Measurements from ENCODE around the gene PNPLA1.

PNPLA1 gene

GRCh38 chr6:36224918-36225461 is 44.9 kb upstream of the PNPLA1 start:
- peaks cover 15% of the 10 kb centered on the region for H3K36me3 ChIP-seq (ENCODE audit: control insufficient read depth, insufficient read depth, low read length)

GRCh38 chr6:36226438-36227047 is 43.3 kb upstream of the PNPLA1 start:
- H4K8ac ChIP-seq (ENCODE audit: low read depth, low read length): no peak overlapping the region
- no peaks in the 10 kb centered on the region for H3K27me3 ChIP-seq (ENCODE audit: insufficient read depth, low read length, poor library complexity)
- H3K9ac ChIP-seq (ENCODE audit: low read length): no peak overlapping the region
- no peak overlapping the region for H3K27ac ChIP-seq (ENCODE audit: low read depth, low read length)
- H3K4ac ChIP-seq (ENCODE audit: low read depth, low read length): no peak overlapping the region
- DNase-seq: no peak
- H2BK120ac ChIP-seq (ENCODE audit: low read depth, low read length): no peak overlapping the region
- no peaks in the 10 kb centered on the region for H3K4me1 ChIP-seq (ENCODE audit: control insufficient read depth, low read depth, low read length)
- peaks cover 2% of the 10 kb centered on the region for H3K79me1 ChIP-seq (ENCODE audit: low read length)
- H3K79me2 ChIP-seq (ENCODE audit: control insufficient read depth, insufficient read depth, low read length): no peaks in the 10 kb centered on the region
- no peak overlapping the region for H4K5ac ChIP-seq (ENCODE audit: low read length)
- H2BK15ac ChIP-seq (replicated peaks; ENCODE audit: low read depth): no peak overlapping the region
- no peak overlapping the region for H3K23ac ChIP-seq (ENCODE audit: low read length)
- no peak overlapping the region for H3K56ac ChIP-seq (ENCODE audit: low read length)
- H2BK5ac ChIP-seq (ENCODE audit: low read length): no peak overlapping the region
- H2AK5ac ChIP-seq (ENCODE audit: low read length): no peak overlapping the region
- 100% methylated on average over 1 of the region's 4 CpGs for WGBS (ENCODE audit: extremely low coverage, insufficient coverage, low lambda C conversion rate)
- H3K18ac ChIP-seq (ENCODE audit: low read length): no peak overlapping the region
- peaks cover 23% of the 10 kb centered on the region for H3K36me3 ChIP-seq (ENCODE audit: control insufficient read depth, insufficient read depth, low read length)
- no peak overlapping the region for H3K4me3 ChIP-seq (ENCODE audit: low read length)
- H3K4me2 ChIP-seq (ENCODE audit: low read length): no peak overlapping the region

More at GRCh38 chr6:36224918-36225461, 44.9 kb upstream of the PNPLA1 start:
- no peak overlapping the region for H3K4me2 ChIP-seq (ENCODE audit: low read length)
- H3K4ac ChIP-seq (ENCODE audit: low read depth, low read length): no peak overlapping the region
- no peak overlapping the region for H3K27ac ChIP-seq (ENCODE audit: low read depth, low read length)
- H3K23ac ChIP-seq (ENCODE audit: low read length): no peak overlapping the region
- no peaks in the 10 kb centered on the region for H3K4me1 ChIP-seq (ENCODE audit: control insufficient read depth, low read depth, low read length)
- H3K18ac ChIP-seq (ENCODE audit: low read length): no peak overlapping the region
- no peak overlapping the region for H3K56ac ChIP-seq (ENCODE audit: low read length)
- no peak overlapping the region for H2BK120ac ChIP-seq (ENCODE audit: low read depth, low read length)
- H2AK5ac ChIP-seq (ENCODE audit: low read length): no peak overlapping the region
- H2BK5ac ChIP-seq (ENCODE audit: low read length): no peak overlapping the region
- no peak overlapping the region for H3K9ac ChIP-seq (ENCODE audit: low read length)
- H4K5ac ChIP-seq (ENCODE audit: low read length): no peak overlapping the region
- H4K8ac ChIP-seq (ENCODE audit: low read depth, low read length): no peak overlapping the region
- H3K4me3 ChIP-seq (ENCODE audit: low read length): no peak overlapping the region
- no peaks in the 10 kb centered on the region for H3K79me2 ChIP-seq (ENCODE audit: control insufficient read depth, insufficient read depth, low read length)
- H3K27me3 ChIP-seq (ENCODE audit: insufficient read depth, low read length, poor library complexity): no peaks in the 10 kb centered on the region
- WGBS (ENCODE audit: extremely low coverage, insufficient coverage, low lambda C conversion rate): no CpG with 5 or more reads among the region's 5 CpGs
- DNase-seq: no peak
- no peak overlapping the region for H2BK15ac ChIP-seq (replicated peaks; ENCODE audit: low read depth)
- H3K79me1 ChIP-seq (ENCODE audit: low read length): peaks cover 2% of the 10 kb centered on the region

GRCh38 chr6:36227379-36228228 is 42.3 kb upstream of the PNPLA1 start:
- H3K18ac ChIP-seq (ENCODE audit: low read length): no peak overlapping the region
- no CpG with 5 or more reads among the region's 1 CpG for WGBS (ENCODE audit: extremely low coverage, insufficient coverage, low lambda C conversion rate)
- peaks cover 23% of the 10 kb centered on the region for H3K36me3 ChIP-seq (ENCODE audit: control insufficient read depth, insufficient read depth, low read length)
- H3K4me3 ChIP-seq (ENCODE audit: low read length): no peak overlapping the region
- no peak for DNase-seq
- no peak overlapping the region for H2AK5ac ChIP-seq (ENCODE audit: low read length)
- H3K9ac ChIP-seq (ENCODE audit: low read length): no peak overlapping the region
- no peak overlapping the region for H4K5ac ChIP-seq (ENCODE audit: low read length)
- H3K27ac ChIP-seq (ENCODE audit: low read depth, low read length): no peak overlapping the region
- H3K4me1 ChIP-seq (ENCODE audit: control insufficient read depth, low read depth, low read length): no peaks in the 10 kb centered on the region
- H2BK120ac ChIP-seq (ENCODE audit: low read depth, low read length): no peak overlapping the region
- H2BK5ac ChIP-seq (ENCODE audit: low read length): no peak overlapping the region
- no peak overlapping the region for H3K4ac ChIP-seq (ENCODE audit: low read depth, low read length)
- H3K56ac ChIP-seq (ENCODE audit: low read length): no peak overlapping the region
- no peak overlapping the region for H2BK15ac ChIP-seq (replicated peaks; ENCODE audit: low read depth)
- peaks cover 2% of the 10 kb centered on the region for H3K79me1 ChIP-seq (ENCODE audit: low read length)
- no peak overlapping the region for H3K4me2 ChIP-seq (ENCODE audit: low read length)
- H4K8ac ChIP-seq (ENCODE audit: low read depth, low read length): no peak overlapping the region
- H3K79me2 ChIP-seq (ENCODE audit: control insufficient read depth, insufficient read depth, low read length): no peaks in the 10 kb centered on the region
- no peaks in the 10 kb centered on the region for H3K27me3 ChIP-seq (ENCODE audit: insufficient read depth, low read length, poor library complexity)
- H3K23ac ChIP-seq (ENCODE audit: low read length): no peak overlapping the region

- no peak overlapping the region for H3K27ac ChIP-seq (ENCODE audit: low read depth, low read length)
- no peak overlapping the region for H3K4me3 ChIP-seq (ENCODE audit: low read length)
- no peak overlapping the region for H3K4ac ChIP-seq (ENCODE audit: low read depth, low read length)
- H4K8ac ChIP-seq (ENCODE audit: low read depth, low read length): no peak overlapping the region
- no peak overlapping the region for H2BK5ac ChIP-seq (ENCODE audit: low read length)
- WGBS (ENCODE audit: extremely low coverage, insufficient coverage, low lambda C conversion rate): no CpG with 5 or more reads among the region's 5 CpGs
- H3K56ac ChIP-seq (ENCODE audit: low read length): no peak overlapping the region
- no peak overlapping the region for H3K9ac ChIP-seq (ENCODE audit: low read length)
- H3K36me3 ChIP-seq (ENCODE audit: control insufficient read depth, insufficient read depth, low read length): peaks cover 25% of the 10 kb centered on the region
- H2BK15ac ChIP-seq (replicated peaks; ENCODE audit: low read depth): no peak overlapping the region
- no peak overlapping the region for H3K4me2 ChIP-seq (ENCODE audit: low read length)
- H3K23ac ChIP-seq (ENCODE audit: low read length): no peak overlapping the region
- no peak overlapping the region for H2BK120ac ChIP-seq (ENCODE audit: low read depth, low read length)
- peaks cover 1% of the 10 kb centered on the region for H3K79me1 ChIP-seq (ENCODE audit: low read length)
- H3K79me2 ChIP-seq (ENCODE audit: control insufficient read depth, insufficient read depth, low read length): no peaks in the 10 kb centered on the region
- no peak overlapping the region for H4K5ac ChIP-seq (ENCODE audit: low read length)
- no peak overlapping the region for H2AK5ac ChIP-seq (ENCODE audit: low read length)
- no peak for DNase-seq
- no peaks in the 10 kb centered on the region for H3K27me3 ChIP-seq (ENCODE audit: insufficient read depth, low read length, poor library complexity)
- H3K18ac ChIP-seq (ENCODE audit: low read length): no peak overlapping the region
- no peaks in the 10 kb centered on the region for H3K4me1 ChIP-seq (ENCODE audit: control insufficient read depth, low read depth, low read length)
Observed at GRCh38 chr6:36229223-36229622, 40.6 kb upstream of the PNPLA1 start.

DNA sequence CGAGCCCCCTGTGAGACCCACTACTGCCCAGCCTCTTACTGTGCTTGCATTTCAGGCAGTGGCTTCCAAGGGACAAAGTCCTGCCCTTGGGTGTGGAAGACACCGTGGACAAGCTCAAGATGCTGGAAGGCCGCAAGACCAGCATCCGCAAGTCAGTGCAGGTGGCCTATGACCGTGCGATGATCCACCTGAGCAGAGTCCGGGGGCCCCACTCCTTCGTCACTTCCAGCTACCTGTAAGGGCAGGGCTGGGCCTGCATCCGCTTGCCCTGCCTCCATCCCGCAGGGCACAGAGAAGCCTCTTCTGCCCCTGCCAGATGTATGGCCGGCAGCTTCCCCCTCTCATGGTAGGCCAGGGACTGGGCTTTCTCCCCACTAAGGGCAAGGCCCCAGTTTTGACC is 39.5 kb upstream of the PNPLA1 start:
- no peak overlapping the region for H4K8ac ChIP-seq (ENCODE audit: low read depth, low read length)
- no peak overlapping the region for H3K23ac ChIP-seq (ENCODE audit: low read length)
- no peak overlapping the region for H4K5ac ChIP-seq (ENCODE audit: low read length)
- H2AK5ac ChIP-seq (ENCODE audit: low read length): no peak overlapping the region
- WGBS (ENCODE audit: extremely low coverage, insufficient coverage, low lambda C conversion rate): no CpG with 5 or more reads among the region's 11 CpGs
- H3K4me3 ChIP-seq (ENCODE audit: low read length): no peak overlapping the region
- no peak overlapping the region for H3K18ac ChIP-seq (ENCODE audit: low read length)
- DNase-seq: no peak
- no peak overlapping the region for H2BK15ac ChIP-seq (replicated peaks; ENCODE audit: low read depth)
- H3K27ac ChIP-seq (ENCODE audit: low read depth, low read length): no peak overlapping the region
- H2BK5ac ChIP-seq (ENCODE audit: low read length): no peak overlapping the region
- H3K79me2 ChIP-seq (ENCODE audit: control insufficient read depth, insufficient read depth, low read length): no peaks in the 10 kb centered on the region
- H3K27me3 ChIP-seq (ENCODE audit: insufficient read depth, low read length, poor library complexity): no peaks in the 10 kb centered on the region
- H3K4ac ChIP-seq (ENCODE audit: low read depth, low read length): no peak overlapping the region
- peaks cover 20% of the 10 kb centered on the region for H3K36me3 ChIP-seq (ENCODE audit: control insufficient read depth, insufficient read depth, low read length)
- no peaks in the 10 kb centered on the region for H3K4me1 ChIP-seq (ENCODE audit: control insufficient read depth, low read depth, low read length)
- H3K4me2 ChIP-seq (ENCODE audit: low read length): no peak overlapping the region
- H3K56ac ChIP-seq (ENCODE audit: low read length): no peak overlapping the region
- H3K9ac ChIP-seq (ENCODE audit: low read length): no peak overlapping the region
- no peak overlapping the region for H2BK120ac ChIP-seq (ENCODE audit: low read depth, low read length)
- no peaks in the 10 kb centered on the region for H3K79me1 ChIP-seq (ENCODE audit: low read length)

Measured in mesendoderm (in vitro differentiated cells).